GM18870 (cell line): Measurements from ENCODE around the gene RBM19.

Experiments
- ATAC-seq: cut with Tn5 transposase; IDR thresholded peaks from one replicate; pipeline ENCODE4 v1.9.1; 2021; ENCODE audit warnings: moderate library complexity; ENCODE audit not compliant: unreplicated experiment

RBM19 gene

GRCh38 chr12:113932381-113933196, 33.5 kb downstream of the RBM19 start:
- no peak for ATAC-seq

- no peak for ATAC-seq
Observed at GRCh38 chr12:113931517-113931916, 34.6 kb downstream of the RBM19 start.

GRCh38 chr12:113930249-113930648, 35.9 kb downstream of the RBM19 start:
- no peak for ATAC-seq

- ATAC-seq = no peak
Observed at GRCh38 chr12:113929312-113929989, 36.7 kb downstream of the RBM19 start.

GRCh38 chr12:113926788-113927187, 39.3 kb downstream of the RBM19 start:
- no peak for ATAC-seq

- ATAC-seq = no peak
Observed at GRCh38 chr12:113924341-113924740, 41.8 kb downstream of the RBM19 start.

GRCh38 chr12:113923251-113923650, 42.9 kb downstream of the RBM19 start:
- no peak for ATAC-seq

GRCh38 chr12:113921430-113921829, 44.7 kb downstream of the RBM19 start:
- ATAC-seq = no peak

GRCh38 chr12:113919791-113920190, 46.3 kb downstream of the RBM19 start:
- ATAC-seq = no peak

GRCh38 chr12:113918306-113918705, 47.8 kb downstream of the RBM19 start:
- no peak for ATAC-seq

GRCh38 chr12:113917393-113917792, 48.7 kb downstream of the RBM19 start:
- ATAC-seq = no peak

GRCh38 chr12:113914806-113915205, 51.3 kb downstream of the RBM19 start:
- ATAC-seq = no peak

GRCh38 chr12:113914176-113914575, 51.9 kb downstream of the RBM19 start:
- ATAC-seq = no peak

GRCh38 chr12:113912760-113913329, 53.3 kb downstream of the RBM19 start:
- ATAC-seq = no peak

GRCh38 chr12:113911971-113912759, 54.0 kb downstream of the RBM19 start:
- no peak for ATAC-seq

- no peak for ATAC-seq
Observed at GRCh38 chr12:113910751-113911272, 55.3 kb downstream of the RBM19 start.

GRCh38 chr12:113909776-113910420, 56.2 kb downstream of the RBM19 start:
- ATAC-seq = no peak

- no peak for ATAC-seq
Observed at GRCh38 chr12:113908584-113909100, 57.5 kb downstream of the RBM19 start.

- ATAC-seq = no peak
Observed at GRCh38 chr12:113907446-113908180, 58.5 kb downstream of the RBM19 start.
